ENCODE results near the gene ASB10. TPM values are rescaled to one million over a fixed set of nuclear protein-coding genes. Genes with fewer than 3 reads are reported as not detected.

The ASB10 gene
- total RNA-seq, 1 donor from 2014 or later = not detected

DNA sequence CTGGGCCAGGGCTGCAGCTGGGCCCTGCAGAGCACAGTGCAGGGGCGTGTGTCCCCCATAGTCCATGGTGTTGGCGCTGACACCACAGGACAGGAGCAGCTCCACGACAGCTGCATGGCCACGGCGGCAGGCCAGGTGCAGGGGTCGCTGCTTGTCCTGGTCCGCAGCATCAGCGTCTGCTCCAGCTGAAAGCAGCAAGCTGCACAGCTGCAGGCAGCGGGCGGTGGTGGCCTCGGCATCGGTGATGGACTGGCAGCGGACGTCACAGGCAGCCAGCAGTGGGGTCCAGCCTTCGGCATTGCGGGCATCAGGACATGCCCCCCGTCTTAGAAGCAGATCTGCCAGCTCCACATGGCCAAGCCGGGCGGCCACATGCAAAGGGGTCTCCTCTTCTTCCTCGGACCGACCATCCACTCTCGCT is 6.0 kb downstream of the ASB10 start:
- Histone ChIP-seq H3K9me3 (no peaks in the 10 kb centered on the region), H3K36me3 (no peaks in the 10 kb centered on the region), H3K27ac (no peak overlapping the region), H3K4me1 (no peaks in the 10 kb centered on the region), H3K27me3 (no peaks in the 10 kb centered on the region), H3K4me3 (no peak overlapping the region)
- intact Hi-C loops (cut with DNase I) = no loop called here
- no peak for TF ChIP-seq CTCF (IDR thresholded peaks at IDR 0.05)
- DNase-seq (ENCODE audit: low spot score in 2 of 2) = peak in 1 of 2 donors; percentile 50

DNA sequence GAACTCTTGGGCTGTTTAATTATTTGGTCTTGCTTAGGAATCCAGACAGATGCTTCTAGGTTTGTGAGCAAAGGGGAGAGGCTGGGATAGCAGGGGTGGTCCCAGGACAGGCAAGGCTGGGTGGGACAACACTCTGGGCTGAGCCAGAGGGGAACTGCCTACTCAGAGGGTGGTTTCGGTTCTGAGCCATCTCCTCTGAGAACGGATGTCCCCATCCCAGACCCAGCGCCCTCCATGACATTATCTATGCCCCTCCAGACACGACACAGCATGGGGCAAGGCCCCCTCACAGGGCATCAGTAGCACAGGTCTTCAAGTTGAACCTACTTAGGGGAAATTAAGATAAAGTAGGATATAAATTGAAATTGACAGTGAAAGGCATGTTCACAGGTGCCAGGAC is 7.1 kb downstream of the ASB10 start:
- peak in 1 of 2 donors; percentile 51 for DNase-seq (ENCODE audit: low spot score in 2 of 2)
- intact Hi-C loops (cut with DNase I) = loop anchor here (10.0 kb wide), 1 partner anchor 275 kb away; no protein-coding TSS in a partner anchor
- H3K27ac ChIP-seq = no peak overlapping the region
- no peaks in the 10 kb centered on the region for H3K27me3 ChIP-seq
- TF ChIP-seq CTCF (IDR thresholded peaks at IDR 0.05) = no peak
- no peaks in the 10 kb centered on the region for H3K9me3 ChIP-seq
- H3K36me3 ChIP-seq = no peaks in the 10 kb centered on the region
- no peak overlapping the region for H3K4me3 ChIP-seq
- H3K4me1 ChIP-seq = no peaks in the 10 kb centered on the region

GRCh38 chr7:151179287-151179860 is 7.7 kb downstream of the ASB10 start:
- no peak overlapping the region for H3K27ac ChIP-seq
- no peaks in the 10 kb centered on the region for H3K36me3 ChIP-seq
- DNase-seq (ENCODE audit: low spot score in 2 of 2) = peak in 1 of 2 donors; percentile 38
- H3K9me3 ChIP-seq = no peaks in the 10 kb centered on the region
- H3K4me3 ChIP-seq = no peak overlapping the region
- no peak for TF ChIP-seq CTCF (IDR thresholded peaks at IDR 0.05)
- intact Hi-C loops (cut with DNase I) = loop anchor here (10.0 kb wide), 1 partner anchor 275 kb away; no protein-coding TSS in a partner anchor
- H3K4me1 ChIP-seq = no peaks in the 10 kb centered on the region
- no peaks in the 10 kb centered on the region for H3K27me3 ChIP-seq

- intact Hi-C loops (cut with DNase I) = loop anchor here (10.0 kb wide), 1 partner anchor 274 kb away; no protein-coding TSS in a partner anchor
- H3K36me3 ChIP-seq = no peaks in the 10 kb centered on the region
- H3K4me1 ChIP-seq = no peaks in the 10 kb centered on the region
- H3K27ac ChIP-seq = no peak overlapping the region
- H3K4me3 ChIP-seq = no peak overlapping the region
- peak in 1 of 2 donors; percentile 52 for DNase-seq (ENCODE audit: low spot score in 2 of 2)
- TF ChIP-seq CTCF (IDR thresholded peaks at IDR 0.05) = no peak
- H3K27me3 ChIP-seq = no peaks in the 10 kb centered on the region
- no peaks in the 10 kb centered on the region for H3K9me3 ChIP-seq
Measured at GRCh38 chr7:151178831-151179230, 8.2 kb downstream of the ASB10 start.

- intact Hi-C loops (cut with DNase I) = loop anchor here (10.0 kb wide), 1 partner anchor 273 kb away; no protein-coding TSS in a partner anchor
- no peak for TF ChIP-seq CTCF (IDR thresholded peaks at IDR 0.05)
- no peaks in the 10 kb centered on the region for H3K4me1 ChIP-seq
- DNase-seq (ENCODE audit: low spot score in 2 of 2) = peak in 1 of 2 donors; percentile 43
- peaks cover under 1% of the 10 kb centered on the region for H3K27me3 ChIP-seq
- no peaks in the 10 kb centered on the region for H3K36me3 ChIP-seq
- H3K27ac ChIP-seq = no peak overlapping the region
- no peaks in the 10 kb centered on the region for H3K9me3 ChIP-seq
- no peak overlapping the region for H3K4me3 ChIP-seq
Measured at GRCh38 chr7:151178236-151178635, 8.8 kb downstream of the ASB10 start.
